ENCODE measurements around the gene NANOS1.
A peak's percentile ranks its signal among the peaks of the same experiment; 100 is the strongest.

The NANOS1 gene, protein sequence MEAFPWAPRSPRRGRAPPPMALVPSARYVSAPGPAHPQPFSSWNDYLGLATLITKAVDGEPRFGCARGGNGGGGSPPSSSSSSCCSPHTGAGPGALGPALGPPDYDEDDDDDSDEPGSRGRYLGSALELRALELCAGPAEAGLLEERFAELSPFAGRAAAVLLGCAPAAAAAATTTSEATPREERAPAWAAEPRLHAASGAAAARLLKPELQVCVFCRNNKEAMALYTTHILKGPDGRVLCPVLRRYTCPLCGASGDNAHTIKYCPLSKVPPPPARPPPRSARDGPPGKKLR

GRCh38 chr10:119029613-119030420 is at the start of gene NANOS1:
NANOS1 (plus strand) TSS chr10:119029714; CDS start chr10:119029802, 88 bp downstream.
- DNase-seq, result peak in 2 of 14 donors; percentile 35 to 50

GRCh38 chr10:118980135-118980865 is 49.2 kb upstream of the NANOS1 start:
- DNase-seq, result no peak

DNA sequence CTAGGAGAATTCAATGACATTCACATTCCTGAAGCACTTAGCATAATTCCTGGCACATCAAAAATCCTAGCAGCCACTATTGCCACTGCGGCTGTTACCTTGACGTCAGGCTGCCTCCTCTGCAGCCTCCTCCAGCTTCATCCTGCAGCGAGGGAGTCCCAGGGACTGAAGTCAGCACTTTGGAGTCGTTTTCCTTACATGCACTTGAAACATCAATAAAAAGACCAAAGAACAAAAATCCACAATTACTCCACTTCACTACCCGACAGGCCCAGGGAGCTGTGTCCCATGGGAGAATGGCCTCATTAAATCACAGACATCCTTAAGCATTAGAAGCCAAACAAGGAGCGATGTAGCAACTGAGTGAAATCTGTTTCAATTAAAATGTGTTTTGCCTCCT is 48.6 kb upstream of the NANOS1 start:
- no peak for DNase-seq

DNA sequence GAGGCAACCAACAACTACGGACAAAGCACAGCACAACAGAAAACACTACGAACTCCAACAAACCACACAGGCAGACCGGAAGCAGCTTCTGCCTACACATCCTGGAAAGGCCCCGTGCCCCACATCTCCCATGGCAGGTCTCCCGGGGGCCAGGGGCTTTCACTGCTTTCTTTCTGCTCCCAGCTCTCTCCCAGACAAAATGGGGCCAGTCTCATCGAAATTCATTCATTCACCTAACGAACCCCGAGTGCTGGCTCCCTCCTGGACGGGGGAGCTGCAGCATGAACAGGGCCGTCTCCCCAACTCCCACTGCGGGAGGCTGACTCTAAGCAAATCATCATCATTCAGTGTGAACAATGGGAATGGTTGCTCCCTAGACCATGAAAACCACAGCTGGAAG is 47.6 kb upstream of the NANOS1 start:
- DNase-seq, result no peak

DNA sequence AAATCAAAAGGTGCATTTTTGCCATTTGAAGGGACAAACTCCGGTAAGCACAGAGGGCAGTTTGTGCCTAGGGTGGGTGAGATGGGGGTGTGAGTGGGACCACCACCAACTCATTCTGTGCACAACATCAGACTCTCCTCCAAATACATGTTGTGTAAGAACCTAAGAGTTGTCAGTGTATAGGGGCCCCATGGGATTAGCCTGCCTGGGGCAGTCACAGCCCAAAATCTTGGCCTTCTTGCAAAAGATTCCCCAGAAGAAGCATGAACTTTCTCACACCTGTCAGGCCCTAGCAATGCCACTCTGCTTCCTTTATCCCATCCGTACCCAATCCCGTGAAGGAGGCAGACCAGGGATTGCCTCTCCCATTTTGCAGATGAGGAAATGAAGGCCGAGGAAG is 47.1 kb upstream of the NANOS1 start:
- DNase-seq, result no peak

GRCh38 chr10:118983263-118983662 is 46.3 kb upstream of the NANOS1 start:
- DNase-seq, result no peak

DNA sequence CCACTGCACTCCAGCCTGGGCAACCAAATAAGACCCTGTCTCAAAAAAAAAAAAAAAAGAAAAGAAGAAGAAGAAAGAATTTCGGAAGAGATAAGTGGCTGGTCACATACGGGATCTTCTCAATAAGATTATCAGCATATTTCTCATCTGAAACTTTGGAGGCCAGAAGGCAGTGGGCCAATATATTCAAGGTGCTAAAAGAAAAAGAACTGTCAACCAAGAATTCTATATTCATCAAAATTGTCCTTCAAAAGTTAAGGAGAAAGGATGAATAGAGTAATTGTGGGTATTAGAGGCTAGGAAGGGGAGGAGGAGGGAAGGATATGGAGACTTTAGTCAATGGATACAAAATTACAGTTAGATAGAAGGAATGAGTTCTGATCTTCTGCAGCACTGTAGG is 43.9 kb upstream of the NANOS1 start:
- DNase-seq, result no peak

DNA sequence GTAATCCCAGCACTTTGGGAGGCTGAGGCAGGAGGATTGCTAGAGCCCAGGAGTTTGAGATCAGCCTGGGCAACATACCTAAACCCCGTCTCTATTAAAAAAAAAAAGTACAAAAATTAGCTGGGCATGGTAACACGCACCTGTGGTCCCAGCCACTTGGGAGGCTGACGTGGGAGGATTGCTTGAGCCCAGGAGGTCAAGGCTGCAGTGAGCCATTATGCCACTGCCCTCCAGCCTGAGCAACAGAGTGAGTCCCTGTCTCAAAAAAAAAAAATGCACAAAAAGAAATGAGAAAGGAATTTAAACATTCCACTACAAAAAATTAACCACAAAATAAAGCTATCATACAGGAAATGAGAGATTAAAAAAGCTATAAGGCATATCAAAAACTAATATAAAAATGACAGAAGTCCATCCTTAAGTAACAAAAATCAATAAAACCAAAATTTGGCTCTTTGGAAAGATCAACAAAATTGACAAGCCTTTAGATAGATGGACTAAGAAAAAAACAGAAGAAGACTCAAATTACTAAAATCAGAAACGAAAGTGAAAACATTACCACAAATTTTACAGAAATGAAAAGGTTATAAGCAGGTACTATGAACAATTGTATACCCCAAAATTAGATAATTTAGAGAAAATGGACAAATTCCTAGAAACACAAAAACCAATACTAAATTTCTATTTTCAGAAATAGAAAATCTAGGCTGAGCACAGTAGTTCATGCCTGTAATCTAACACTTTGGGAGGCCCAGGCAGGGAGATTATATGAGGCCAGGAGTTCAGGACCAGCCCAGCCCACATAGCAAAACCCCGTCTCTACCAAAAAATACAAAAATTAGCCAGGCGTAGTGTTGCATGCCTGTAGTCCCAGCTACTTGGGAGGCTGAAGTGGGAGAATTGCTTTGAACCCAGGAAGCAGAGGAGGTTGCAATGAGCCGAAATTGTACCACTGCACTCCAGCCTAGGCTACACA is 42.4 kb upstream of the NANOS1 start:
- DNase-seq, result no peak

GRCh38 chr10:118990326-118990725 is 39.2 kb upstream of the NANOS1 start:
- no peak for DNase-seq

DNA sequence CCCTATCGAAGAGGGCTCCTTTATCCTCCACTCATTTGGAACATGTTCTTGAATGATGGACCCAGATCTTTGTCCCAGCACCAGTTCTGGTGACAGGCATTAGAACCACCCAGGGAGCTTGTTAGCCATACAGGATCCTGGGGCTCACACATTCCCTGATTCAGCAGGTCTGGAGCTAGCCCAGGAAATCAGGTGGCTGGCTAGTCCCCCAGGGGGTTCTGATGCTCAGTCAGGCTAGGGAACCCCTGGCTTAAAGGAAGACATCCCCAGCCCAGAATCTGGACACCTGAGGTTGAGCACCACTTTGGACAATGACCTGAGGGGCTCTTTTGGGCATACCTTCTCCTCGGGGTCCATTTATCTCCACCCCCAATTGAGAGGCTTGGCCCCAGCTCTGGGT is 37.0 kb upstream of the NANOS1 start:
- DNase-seq, result no peak

DNA sequence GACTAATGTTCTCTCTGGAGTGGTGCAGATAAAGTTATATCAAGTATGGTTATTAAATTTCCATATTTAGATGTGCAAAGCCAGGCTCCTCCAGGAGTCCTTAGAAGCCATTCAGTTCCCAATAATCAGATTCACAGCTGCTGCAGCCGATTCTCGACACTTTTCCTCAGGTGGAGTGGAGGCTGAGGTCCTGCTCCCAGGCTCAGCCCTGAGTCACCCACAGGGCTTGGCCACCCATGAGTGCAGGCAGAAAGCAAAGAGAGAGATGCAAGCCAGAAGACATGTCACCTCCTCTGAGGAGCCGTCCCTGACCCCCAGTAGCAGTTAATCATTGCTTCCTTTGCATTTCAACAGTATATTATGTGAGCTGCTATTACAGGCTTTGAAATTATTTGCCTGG is 36.3 kb upstream of the NANOS1 start:
- DNase-seq, result no peak

- no peak for DNase-seq
Measured at GRCh38 chr10:118994321-118994720, 35.2 kb upstream of the NANOS1 start.

- no peak for DNase-seq
Measured at GRCh38 chr10:118995739-118996138, 33.8 kb upstream of the NANOS1 start.

DNA sequence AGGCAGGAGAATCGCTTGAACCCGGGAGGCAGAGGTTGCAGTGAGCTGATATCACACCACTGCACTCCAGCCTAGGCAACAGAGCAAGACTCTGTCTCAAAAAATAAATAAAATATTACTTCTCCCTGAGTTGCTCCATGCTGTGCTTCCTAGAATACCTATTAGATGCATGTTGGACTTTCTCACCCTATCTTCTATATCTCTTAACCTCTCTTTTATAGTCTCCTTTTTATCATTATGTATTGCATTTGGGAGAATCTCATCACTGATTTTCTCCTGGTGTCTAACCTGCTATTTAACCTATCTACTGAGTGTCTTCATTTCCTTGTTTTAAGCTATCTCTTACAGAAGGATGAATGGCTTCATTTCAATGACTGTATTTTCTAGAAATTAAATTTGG is 32.1 kb upstream of the NANOS1 start:
- no peak for DNase-seq

DNA sequence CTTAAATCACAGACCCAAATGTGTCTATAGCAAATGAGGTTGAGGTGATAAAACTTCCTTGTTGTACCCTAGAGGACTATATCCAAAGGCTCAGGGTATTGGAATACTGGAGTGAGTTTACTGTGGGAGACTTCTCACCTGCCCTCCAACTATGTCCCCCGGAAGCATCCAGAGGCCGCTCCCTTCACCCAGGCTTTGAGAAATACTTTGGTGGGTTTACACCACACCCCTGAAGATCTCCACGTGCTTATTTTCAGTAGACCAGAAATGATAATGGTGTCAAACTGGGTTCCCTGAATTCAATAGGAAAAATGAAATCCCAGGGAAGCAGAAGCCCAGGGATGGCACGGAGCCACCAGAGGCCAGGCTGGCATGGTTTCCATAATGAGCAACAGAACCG is 31.3 kb upstream of the NANOS1 start:
- DNase-seq, result no peak

- no peak for DNase-seq
Measured at GRCh38 chr10:119001717-119002500, 27.6 kb upstream of the NANOS1 start.

- no peak for DNase-seq
Measured at GRCh38 chr10:119003572-119004289, 25.8 kb upstream of the NANOS1 start.

- DNase-seq, result no peak
Measured at GRCh38 chr10:119005362-119006043, 24.0 kb upstream of the NANOS1 start.

- no peak for DNase-seq
Measured at GRCh38 chr10:119006451-119007210, 22.9 kb upstream of the NANOS1 start.

Data from C1 segment of cervical spinal cord (tissue), 14 donors.